ENCODE measurements around the gene TMIGD2. TPM values are rescaled to one million over a fixed set of nuclear protein-coding genes. Genes with fewer than 3 reads are reported as not detected.

TMIGD2 gene
- polyA plus RNA-seq, 1 donor from 2014 or later = not detected

- H3K27ac ChIP-seq (ENCODE audit: low read length) = no peak overlapping the region
- no peaks in the 10 kb centered on the region for H3K79me2 ChIP-seq (replicated peaks; ENCODE audit: insufficient read depth, low read length)
- no peak overlapping the region for H3K4me3 ChIP-seq (ENCODE audit: low read length)
- H3K36me3 ChIP-seq (ENCODE audit: insufficient read depth, low read length) = no peaks in the 10 kb centered on the region
- H3K27me3 ChIP-seq (ENCODE audit: insufficient read depth, low read depth, low read length) = no peaks in the 10 kb centered on the region
- H3K9me3 ChIP-seq (ENCODE audit: low read length) = no peaks in the 10 kb centered on the region
- H3K4me2 ChIP-seq (ENCODE audit: low read length) = no peak overlapping the region
- H3K9ac ChIP-seq (ENCODE audit: low read length) = no peak overlapping the region
- H4K20me1 ChIP-seq (ENCODE audit: insufficient read depth) = no peaks in the 10 kb centered on the region
- no peaks in the 10 kb centered on the region for H3K9me2 ChIP-seq (ENCODE audit: insufficient read depth, low read length)
- H2AFZ ChIP-seq (ENCODE audit: low read depth, low read length) = no peak overlapping the region
- H3F3A ChIP-seq (ENCODE audit: insufficient read depth, low read length, poor library complexity, severe bottlenecking) = no peaks in the 10 kb centered on the region
- no peak for TF ChIP-seq EZH2 (IDR thresholded peaks at IDR 0.05; ENCODE audit: borderline replicate concordance, insufficient read depth, low read length, poor library complexity, severe bottlenecking)
- no peak for TF ChIP-seq REST (IDR thresholded peaks at IDR 0.05; ENCODE audit: borderline replicate concordance)
- no peak for TF ChIP-seq POLR2AphosphoS5 (IDR thresholded peaks at IDR 0.05)
- no peak for TF ChIP-seq SMC3 (conservative IDR thresholded peaks at IDR 0.05; ENCODE audit: poor library complexity)
- no peak for TF ChIP-seq RAD21 (conservative IDR thresholded peaks at IDR 0.05)
- no peak for TF ChIP-seq CTCF (IDR thresholded peaks at IDR 0.05; ENCODE audit: poor library complexity, severe bottlenecking)
- no peak for TF ChIP-seq TAF1 (IDR thresholded peaks at IDR 0.05; ENCODE audit: low read depth)
- TF ChIP-seq EP300 (conservative IDR thresholded peaks at IDR 0.05; ENCODE audit: poor library complexity, severe bottlenecking) = no peak
- TF ChIP-seq MXI1 (conservative IDR thresholded peaks at IDR 0.05; ENCODE audit: poor library complexity, severe bottlenecking) = no peak
Measured at GRCh38 chr19:4292515-4292914, 9.7 kb downstream of the TMIGD2 start.

- H3K79me2 ChIP-seq (replicated peaks; ENCODE audit: insufficient read depth, low read length) = no peaks in the 10 kb centered on the region
- H3K9ac ChIP-seq (ENCODE audit: low read length) = no peak overlapping the region
- H3K27ac ChIP-seq (ENCODE audit: low read length) = no peak overlapping the region
- H2AFZ ChIP-seq (ENCODE audit: low read depth, low read length) = no peak overlapping the region
- no peaks in the 10 kb centered on the region for H3K36me3 ChIP-seq (ENCODE audit: insufficient read depth, low read length)
- no peaks in the 10 kb centered on the region for H4K20me1 ChIP-seq (ENCODE audit: insufficient read depth)
- no peaks in the 10 kb centered on the region for H3F3A ChIP-seq (ENCODE audit: insufficient read depth, low read length, poor library complexity, severe bottlenecking)
- H3K4me2 ChIP-seq (ENCODE audit: low read length) = no peak overlapping the region
- TF ChIP-seq EZH2 (IDR thresholded peaks at IDR 0.05; ENCODE audit: borderline replicate concordance, insufficient read depth, low read length, poor library complexity, severe bottlenecking) (no peak), EP300 (conservative IDR thresholded peaks at IDR 0.05; ENCODE audit: poor library complexity, severe bottlenecking) (no peak)
- no peak overlapping the region for H3K4me3 ChIP-seq (ENCODE audit: low read length)
- H3K9me2 ChIP-seq (ENCODE audit: insufficient read depth, low read length) = no peaks in the 10 kb centered on the region
- H3K9me3 ChIP-seq (ENCODE audit: low read length) = no peaks in the 10 kb centered on the region
- H3K27me3 ChIP-seq (ENCODE audit: insufficient read depth, low read depth, low read length) = no peaks in the 10 kb centered on the region
Measured at GRCh38 chr19:4291184-4291732, 10.9 kb downstream of the TMIGD2 start.
